ENCODE results near the gene PDIA5. TPM values are rescaled to one million over a fixed set of nuclear protein-coding genes. Genes with fewer than 3 reads are reported as not detected.

Gene PDIA5
- total RNA-seq, 4 donors from 2014 or later: 4.6 to 17.1 (median 5.3) TPM

DNA sequence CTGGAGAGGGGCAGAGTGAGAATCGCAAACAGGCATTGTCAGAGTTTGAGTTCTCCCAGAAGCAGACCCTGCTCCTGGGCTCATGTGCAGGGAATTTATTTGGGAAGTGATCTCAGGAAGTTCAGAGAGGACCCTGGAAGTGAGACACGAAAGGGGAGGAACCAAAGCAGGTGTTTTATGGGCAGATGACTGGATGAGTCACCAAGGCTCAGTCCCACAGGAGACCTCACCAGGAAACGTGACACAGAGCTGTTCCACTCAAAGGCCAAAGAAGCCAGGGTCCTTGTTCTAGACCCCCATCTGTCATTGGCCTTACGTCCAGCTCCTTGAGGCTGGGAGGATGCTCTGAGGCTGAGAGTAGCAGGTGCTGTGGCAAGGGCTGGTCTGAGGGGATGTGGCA lies 91.5 kb downstream of the PDIA5 start:
- intact Hi-C loops (cut with DNase I; ENCODE audit: low total_unique reads): no loop called here
- DNase-seq (ENCODE audit: low spot score in 2 of 2): no peak
- H3K4me3 ChIP-seq (ENCODE audit: low read depth, poor library complexity, severe bottlenecking): no peak overlapping the region
- WGBS, 2 donors: 73 to 81% methylated on average over 4 of the region's 4 CpGs
- TF ChIP-seq POLR2A (IDR thresholded peaks at IDR 0.05): no peak
- TF ChIP-seq, protein P1, sequence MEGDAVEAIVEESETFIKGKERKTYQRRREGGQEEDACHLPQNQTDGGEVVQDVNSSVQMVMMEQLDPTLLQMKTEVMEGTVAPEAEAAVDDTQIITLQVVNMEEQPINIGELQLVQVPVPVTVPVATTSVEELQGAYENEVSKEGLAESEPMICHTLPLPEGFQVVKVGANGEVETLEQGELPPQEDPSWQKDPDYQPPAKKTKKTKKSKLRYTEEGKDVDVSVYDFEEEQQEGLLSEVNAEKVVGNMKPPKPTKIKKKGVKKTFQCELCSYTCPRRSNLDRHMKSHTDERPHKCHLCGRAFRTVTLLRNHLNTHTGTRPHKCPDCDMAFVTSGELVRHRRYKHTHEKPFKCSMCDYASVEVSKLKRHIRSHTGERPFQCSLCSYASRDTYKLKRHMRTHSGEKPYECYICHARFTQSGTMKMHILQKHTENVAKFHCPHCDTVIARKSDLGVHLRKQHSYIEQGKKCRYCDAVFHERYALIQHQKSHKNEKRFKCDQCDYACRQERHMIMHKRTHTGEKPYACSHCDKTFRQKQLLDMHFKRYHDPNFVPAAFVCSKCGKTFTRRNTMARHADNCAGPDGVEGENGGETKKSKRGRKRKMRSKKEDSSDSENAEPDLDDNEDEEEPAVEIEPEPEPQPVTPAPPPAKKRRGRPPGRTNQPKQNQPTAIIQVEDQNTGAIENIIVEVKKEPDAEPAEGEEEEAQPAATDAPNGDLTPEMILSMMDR (IDR thresholded peaks at IDR 0.05): no peak

DNA sequence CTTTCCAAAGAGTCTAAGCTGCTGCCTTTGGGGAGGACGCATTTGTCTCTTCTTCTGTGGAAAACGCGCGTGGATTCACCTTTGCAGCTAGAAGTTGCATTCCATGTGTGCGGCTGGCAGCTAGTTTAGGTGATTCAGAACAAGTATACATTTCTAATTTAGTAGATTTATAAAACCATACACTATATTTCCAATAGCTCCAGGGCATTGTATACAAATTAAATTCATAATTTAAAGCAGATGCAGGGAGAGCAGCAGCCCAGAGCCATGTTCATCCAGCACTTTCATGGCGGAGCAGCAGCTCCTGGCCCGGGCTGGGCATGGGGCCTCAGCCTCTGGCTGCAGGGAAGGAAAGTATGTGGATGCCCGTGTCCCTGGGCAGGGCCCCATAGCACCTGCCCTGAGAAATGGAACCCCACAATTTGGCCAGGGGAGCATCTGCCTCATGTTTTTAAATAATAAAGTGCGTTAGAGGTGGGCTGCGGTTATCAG lies 92.1 kb downstream of the PDIA5 start:
- TF ChIP-seq POLR2A (IDR thresholded peaks at IDR 0.05): no peak
- TF ChIP-seq, protein P1 (IDR thresholded peaks at IDR 0.05): no peak
- H3K4me3 ChIP-seq (ENCODE audit: low read depth, poor library complexity, severe bottlenecking): no peak overlapping the region
- 87 to 88% methylated on average over 10 of the region's 10 CpGs for WGBS, 2 donors
- intact Hi-C loops (cut with DNase I; ENCODE audit: low total_unique reads): no loop called here
- DNase-seq (ENCODE audit: low spot score in 2 of 2): no peak

DNA sequence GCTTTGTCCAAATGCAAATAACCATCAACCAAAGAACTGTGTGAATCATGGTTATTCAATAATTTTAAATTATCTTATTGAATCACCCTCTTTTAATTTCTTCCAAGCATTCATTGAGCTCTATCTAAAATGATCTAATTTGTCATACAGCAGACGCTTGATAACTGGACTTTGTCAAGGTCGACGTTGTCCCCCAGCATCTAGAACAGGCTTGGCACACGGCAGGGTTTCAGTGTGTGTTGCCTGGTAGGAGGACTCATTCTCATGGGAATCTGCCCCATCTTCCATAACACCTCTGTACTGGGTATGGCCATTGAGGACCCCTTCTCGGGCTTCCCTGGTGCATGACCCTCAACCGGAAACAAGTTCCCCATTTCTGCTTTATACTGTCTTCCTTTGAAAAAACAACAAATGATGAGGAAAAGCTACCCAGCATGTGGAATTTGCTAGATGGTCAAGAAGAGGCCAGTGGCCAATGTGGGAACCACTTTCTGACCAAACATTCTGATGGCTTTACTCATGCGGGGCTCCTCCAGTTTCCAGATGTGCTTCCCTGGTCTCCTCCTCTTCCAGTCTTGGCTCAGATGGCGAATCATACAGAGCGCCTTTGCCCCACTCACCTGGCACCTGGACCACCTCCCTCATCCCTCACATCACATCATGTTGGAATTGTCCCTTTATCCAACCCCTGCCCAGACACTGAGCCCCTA lies 93.3 kb downstream of the PDIA5 start:
- intact Hi-C loops (cut with DNase I; ENCODE audit: low total_unique reads): no loop called here
- 86 to 91% methylated on average over 9 of the region's 9 CpGs for WGBS, 2 donors
- H3K4me3 ChIP-seq (ENCODE audit: low read depth, poor library complexity, severe bottlenecking): no peak overlapping the region
- no peak for DNase-seq (ENCODE audit: low spot score in 2 of 2)
- no peak for TF ChIP-seq POLR2A (IDR thresholded peaks at IDR 0.05)
- TF ChIP-seq, protein P1 (IDR thresholded peaks at IDR 0.05): no peak

DNA sequence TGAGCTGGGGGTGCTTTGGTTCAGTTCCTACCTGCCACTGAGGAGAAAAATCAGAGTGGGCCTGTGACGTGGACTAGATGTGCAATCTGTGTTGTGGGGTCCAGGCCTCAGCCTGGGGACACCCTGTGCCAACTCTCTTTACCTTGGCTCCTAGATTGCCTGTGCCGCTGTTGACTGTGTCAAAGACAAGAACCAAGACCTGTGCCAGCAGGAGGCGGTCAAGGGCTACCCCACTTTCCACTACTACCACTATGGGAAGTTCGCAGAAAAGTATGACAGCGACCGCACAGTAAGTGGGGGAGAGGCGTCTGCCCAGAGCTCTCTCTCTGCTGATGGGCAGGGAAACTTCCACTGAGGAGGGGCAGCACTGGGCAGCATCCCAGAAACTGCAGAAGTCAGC lies 94.3 kb downstream of the PDIA5 start:
- no peak for DNase-seq (ENCODE audit: low spot score in 2 of 2)
- WGBS, 2 donors: 93 to 96% methylated on average over 7 of the region's 7 CpGs
- H3K4me3 ChIP-seq (ENCODE audit: low read depth, poor library complexity, severe bottlenecking): no peak overlapping the region
- intact Hi-C loops (cut with DNase I; ENCODE audit: low total_unique reads): no loop called here
- TF ChIP-seq, protein P1 (IDR thresholded peaks at IDR 0.05): no peak
- TF ChIP-seq POLR2A (IDR thresholded peaks at IDR 0.05): no peak

DNA sequence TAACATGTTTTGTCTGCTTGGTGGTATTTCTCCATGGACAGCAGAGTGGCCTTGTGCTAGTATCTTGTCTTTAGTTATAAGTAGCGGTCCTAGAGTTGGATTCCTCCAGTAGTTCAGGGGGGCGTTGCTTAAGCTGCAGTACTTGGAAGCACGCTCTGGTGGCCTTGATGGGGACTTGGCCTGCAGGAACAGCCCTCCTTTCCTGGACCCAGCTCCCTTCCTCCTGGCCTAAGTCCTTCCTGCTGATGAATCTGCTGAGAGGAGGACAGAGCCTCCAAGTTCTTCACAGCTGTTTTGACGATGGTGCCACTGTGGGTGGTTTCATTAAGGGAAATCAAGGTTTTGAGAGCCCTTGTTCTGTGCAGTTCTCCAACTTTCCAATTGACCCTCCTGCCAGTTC lies 96.3 kb downstream of the PDIA5 start:
- no peak overlapping the region for H3K4me3 ChIP-seq (ENCODE audit: low read depth, poor library complexity, severe bottlenecking)
- TF ChIP-seq, protein P1 (IDR thresholded peaks at IDR 0.05): no peak
- no peak for TF ChIP-seq POLR2A (IDR thresholded peaks at IDR 0.05)
- WGBS, 2 donors: 82 to 84% methylated on average over 4 of the region's 4 CpGs
- DNase-seq (ENCODE audit: low spot score in 2 of 2): no peak
- intact Hi-C loops (cut with DNase I; ENCODE audit: low total_unique reads): no loop called here

DNA sequence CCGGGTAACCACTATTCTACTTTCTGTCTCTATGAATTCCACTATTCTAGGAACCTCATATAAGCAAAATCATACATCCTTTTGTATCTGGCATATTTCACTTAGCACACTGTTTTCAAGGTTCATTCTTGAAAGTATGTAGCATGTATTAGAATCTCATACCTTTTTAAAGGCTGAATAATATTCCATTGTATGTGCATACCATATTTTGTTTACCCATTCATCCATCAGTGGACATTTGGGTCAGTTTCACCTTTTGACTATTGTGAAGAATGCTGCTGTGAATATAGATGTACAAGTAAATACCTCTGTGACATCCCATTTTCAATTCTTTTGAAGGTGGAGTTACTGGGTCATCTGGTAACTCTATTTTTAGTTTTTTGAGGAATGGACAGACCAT lies 98.3 kb downstream of the PDIA5 start:
- intact Hi-C loops (cut with DNase I; ENCODE audit: low total_unique reads): no loop called here
- DNase-seq (ENCODE audit: low spot score in 2 of 2): no peak
- no peak for TF ChIP-seq POLR2A (IDR thresholded peaks at IDR 0.05)
- 95 to 100% methylated on average over 1 of the region's 1 CpG for WGBS, 2 donors
- no peak overlapping the region for H3K4me3 ChIP-seq (ENCODE audit: low read depth, poor library complexity, severe bottlenecking)
